Measurements from ENCODE around the gene LRFN2. TPM values are rescaled to one million over a fixed set of nuclear protein-coding genes. Genes with fewer than 3 reads are reported as not detected.
A peak's percentile ranks its signal among the peaks of the same experiment; 100 is the strongest.

LRFN2 gene
- total RNA-seq, 6 donors from 2014 or later, result 0.06 to 0.20 TPM; not detected in 4

GRCh38 chr6:40406175-40406574 is 181.0 kb downstream of the LRFN2 start:
- no peak for TF ChIP-seq POLR2AphosphoS5 (IDR thresholded peaks at IDR 0.05)
- TF ChIP-seq POLR2A (IDR thresholded peaks at IDR 0.05), result no peak
- H3K4me3 ChIP-seq, result no peak overlapping the region
- H3K4me1 ChIP-seq, result no peaks in the 10 kb centered on the region
- no peaks in the 10 kb centered on the region for H3K9me3 ChIP-seq
- no peak for ATAC-seq (ENCODE audit: low FRiP score in 2 of 2)
- H3K27ac ChIP-seq, result no peak overlapping the region
- peak in 1 of 2 donors; percentile 32 for DNase-seq
- H3K27me3 ChIP-seq, result no peaks in the 10 kb centered on the region
- no peaks in the 10 kb centered on the region for H3K36me3 ChIP-seq
- WGBS, 2 donors, result 93 to 100% methylated on average over 5 to 7 of the region's 7 CpGs

GRCh38 chr6:40400738-40401137 is 186.4 kb downstream of the LRFN2 start:
- DNase-seq (no peak), ATAC-seq (ENCODE audit: low FRiP score in 2 of 2) (no peak)
- Histone ChIP-seq H3K36me3 (no peaks in the 10 kb centered on the region), H3K27ac (no peak overlapping the region), H3K4me1 (no peaks in the 10 kb centered on the region), H3K4me3 (no peak overlapping the region), H3K27me3 (no peaks in the 10 kb centered on the region), H3K9me3 (no peaks in the 10 kb centered on the region)
- no peak for TF ChIP-seq POLR2A (IDR thresholded peaks at IDR 0.05)
- TF ChIP-seq EP300 (IDR thresholded peaks at IDR 0.05), result no peak
- TF ChIP-seq CTCF (IDR thresholded peaks at IDR 0.05), result no peak

- WGBS, 2 donors, result 40 to 54% methylated on average over 4 of the region's 4 CpGs
- Histone ChIP-seq H3K27ac (no peak overlapping the region), H3K4me3 (no peak overlapping the region), H3K27me3 (no peaks in the 10 kb centered on the region), H3K4me1 (no peaks in the 10 kb centered on the region), H3K9me3 (no peaks in the 10 kb centered on the region), H3K36me3 (no peaks in the 10 kb centered on the region)
- ATAC-seq (ENCODE audit: low FRiP score in 2 of 2), result no peak
- TF ChIP-seq POLR2A (IDR thresholded peaks at IDR 0.05), result no peak
- TF ChIP-seq POLR2AphosphoS5 (IDR thresholded peaks at IDR 0.05), result no peak
- no peak for TF ChIP-seq EP300 (IDR thresholded peaks at IDR 0.05)
- TF ChIP-seq CTCF (IDR thresholded peaks at IDR 0.05), result no peak
- no peak for DNase-seq
Observed at GRCh38 chr6:40399888-40400457, 187.2 kb downstream of the LRFN2 start.

GRCh38 chr6:40398810-40399477 is 188.2 kb downstream of the LRFN2 start:
- 83 to 90% methylated on average over 6 of the region's 6 CpGs for WGBS, 2 donors
- Histone ChIP-seq H3K27me3 (no peaks in the 10 kb centered on the region), H3K36me3 (no peaks in the 10 kb centered on the region), H3K4me1 (no peaks in the 10 kb centered on the region), H3K27ac (no peak overlapping the region), H3K4me3 (no peak overlapping the region), H3K9me3 (no peaks in the 10 kb centered on the region)
- TF ChIP-seq POLR2A (IDR thresholded peaks at IDR 0.05) (no peak), POLR2AphosphoS5 (IDR thresholded peaks at IDR 0.05) (no peak), EP300 (IDR thresholded peaks at IDR 0.05) (no peak), CTCF (IDR thresholded peaks at IDR 0.05) (no peak)
- ATAC-seq (ENCODE audit: low FRiP score in 2 of 2) (no peak), DNase-seq (no peak)

GRCh38 chr6:40398034-40398691 is 189.0 kb downstream of the LRFN2 start:
- Histone ChIP-seq H3K27ac (no peak overlapping the region), H3K4me3 (no peak overlapping the region), H3K36me3 (no peaks in the 10 kb centered on the region), H3K9me3 (no peaks in the 10 kb centered on the region), H3K27me3 (no peaks in the 10 kb centered on the region), H3K4me1 (no peaks in the 10 kb centered on the region)
- ATAC-seq (ENCODE audit: low FRiP score in 2 of 2), result no peak
- DNase-seq, result no peak
- no peak for TF ChIP-seq POLR2AphosphoS5 (IDR thresholded peaks at IDR 0.05)
- WGBS, 2 donors, result 79 to 82% methylated on average over 11 of the region's 11 CpGs
